ENCODE data around the gene DACT1.
"Not testable (repeated sequence)": the region's sequence is repeated elsewhere in the genome, so short reads cannot be mapped to it uniquely, and the experiment has no call there.

Gene DACT1, protein sequence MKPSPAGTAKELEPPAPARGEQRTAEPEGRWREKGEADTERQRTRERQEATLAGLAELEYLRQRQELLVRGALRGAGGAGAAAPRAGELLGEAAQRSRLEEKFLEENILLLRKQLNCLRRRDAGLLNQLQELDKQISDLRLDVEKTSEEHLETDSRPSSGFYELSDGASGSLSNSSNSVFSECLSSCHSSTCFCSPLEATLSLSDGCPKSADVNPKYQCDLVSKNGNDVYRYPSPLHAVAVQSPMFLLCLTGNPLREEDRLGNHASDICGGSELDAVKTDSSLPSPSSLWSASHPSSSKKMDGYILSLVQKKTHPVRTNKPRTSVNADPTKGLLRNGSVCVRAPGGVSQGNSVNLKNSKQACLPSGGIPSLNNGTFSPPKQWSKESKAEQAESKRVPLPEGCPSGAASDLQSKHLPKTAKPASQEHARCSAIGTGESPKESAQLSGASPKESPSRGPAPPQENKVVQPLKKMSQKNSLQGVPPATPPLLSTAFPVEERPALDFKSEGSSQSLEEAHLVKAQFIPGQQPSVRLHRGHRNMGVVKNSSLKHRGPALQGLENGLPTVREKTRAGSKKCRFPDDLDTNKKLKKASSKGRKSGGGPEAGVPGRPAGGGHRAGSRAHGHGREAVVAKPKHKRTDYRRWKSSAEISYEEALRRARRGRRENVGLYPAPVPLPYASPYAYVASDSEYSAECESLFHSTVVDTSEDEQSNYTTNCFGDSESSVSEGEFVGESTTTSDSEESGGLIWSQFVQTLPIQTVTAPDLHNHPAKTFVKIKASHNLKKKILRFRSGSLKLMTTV

GRCh38 chr14:58637391-58638230 lies at the start of gene DACT1:
Gene DACT1, plus strand, starts transcription at chr14:58637962. Its CDS starts 241 bp downstream, at chr14:58638203.
- DNase-seq: peak in 1 of 2 donors; percentile 35

GRCh38 chr14:58588321-58588720 lies 49.4 kb upstream of the DACT1 start:
- DNase-seq: not testable (repeated sequence)

GRCh38 chr14:58593977-58594376 lies 43.8 kb upstream of the DACT1 start:
- DNase-seq: no peak

- no peak for DNase-seq
Measured at GRCh38 chr14:58597041-58597440, 40.7 kb upstream of the DACT1 start.

DNA sequence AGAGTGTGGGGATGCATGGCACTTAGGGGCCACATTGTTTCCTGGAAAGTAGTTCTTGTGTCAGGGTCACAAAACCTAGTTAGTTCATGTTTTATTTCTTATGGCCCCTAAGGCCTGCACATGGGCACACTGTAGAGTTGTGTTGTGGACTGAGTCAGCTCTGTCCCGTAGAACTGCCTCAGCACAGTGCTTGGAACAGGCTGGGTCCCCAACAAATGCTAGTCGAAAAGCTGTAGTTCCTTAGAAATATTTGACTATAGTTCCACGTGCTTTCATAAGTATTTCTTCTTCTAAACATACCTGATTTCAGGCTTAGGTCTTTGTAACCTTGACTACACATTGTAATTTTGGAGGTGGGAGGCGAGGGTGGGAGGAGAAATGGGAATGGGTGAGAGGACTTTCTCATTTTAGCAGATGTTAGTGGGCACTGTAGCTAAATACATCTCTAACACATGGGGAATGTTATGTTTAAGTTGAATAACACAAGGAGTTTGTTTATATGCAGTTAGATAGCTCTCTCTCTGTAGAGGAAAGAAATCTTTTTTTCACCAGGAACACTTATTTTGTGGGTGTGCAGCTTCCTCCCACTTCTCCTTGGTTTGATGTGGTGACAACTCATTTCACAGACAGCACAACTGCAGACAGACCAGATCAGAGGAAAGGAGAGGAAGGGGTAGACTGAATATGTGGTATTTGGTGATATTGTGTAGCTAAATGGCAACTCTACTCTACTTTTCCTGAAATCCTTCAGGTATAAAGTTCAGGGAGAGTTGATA lies 39.5 kb upstream of the DACT1 start:
- no peak for DNase-seq

GRCh38 chr14:58598804-58599525 lies 38.8 kb upstream of the DACT1 start:
- no peak for DNase-seq

DNA sequence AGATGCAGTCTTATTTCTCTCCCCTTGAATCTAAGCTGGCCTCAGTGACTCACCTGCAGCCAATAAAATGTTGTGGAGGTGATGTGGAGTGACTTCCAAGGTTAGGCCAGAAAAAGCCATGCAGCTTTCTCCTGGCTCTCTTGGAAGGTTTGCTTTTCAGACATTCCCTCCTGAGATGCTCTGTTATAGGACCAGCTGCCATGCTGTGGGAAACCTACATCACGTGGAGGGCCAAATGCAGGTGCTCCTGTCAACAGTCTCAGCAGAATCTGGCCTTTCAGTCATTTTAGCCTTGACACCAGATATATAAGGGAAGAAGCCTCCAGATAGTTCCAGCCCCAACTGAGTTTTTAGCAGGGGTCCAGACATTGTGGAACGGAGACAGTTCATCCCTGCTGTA lies 38.1 kb upstream of the DACT1 start:
- DNase-seq: no peak

- DNase-seq: no peak
Measured at GRCh38 chr14:58605465-58605864, 32.3 kb upstream of the DACT1 start.

GRCh38 chr14:58607131-58607951 lies 30.4 kb upstream of the DACT1 start:
- no peak for DNase-seq

GRCh38 chr14:58607952-58608317 lies 29.8 kb upstream of the DACT1 start:
- no peak for DNase-seq

- no peak for DNase-seq
Measured at GRCh38 chr14:58617619-58618018, 20.1 kb upstream of the DACT1 start.

- DNase-seq: no peak
Measured at GRCh38 chr14:58620011-58620410, 17.8 kb upstream of the DACT1 start.

DNA sequence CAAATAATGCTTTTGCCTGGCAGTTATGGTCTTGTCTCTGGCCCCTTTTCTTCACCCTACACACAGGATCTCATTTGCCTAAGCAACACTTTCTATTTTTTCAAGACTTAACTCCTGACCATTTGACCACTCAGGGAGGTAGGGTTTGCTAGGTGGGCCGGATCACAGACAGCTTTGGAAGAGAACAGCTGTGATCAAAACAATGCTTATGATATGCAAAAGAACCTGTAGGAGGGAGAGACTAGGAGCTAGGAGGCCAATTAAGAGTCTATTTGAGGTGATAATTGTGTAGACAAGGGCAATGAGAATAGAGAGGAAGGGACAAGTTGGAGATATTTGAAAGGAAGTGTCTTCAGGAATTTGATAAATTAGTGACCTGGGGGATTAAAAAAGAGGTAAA lies 12.3 kb upstream of the DACT1 start:
- DNase-seq: no peak

DNA sequence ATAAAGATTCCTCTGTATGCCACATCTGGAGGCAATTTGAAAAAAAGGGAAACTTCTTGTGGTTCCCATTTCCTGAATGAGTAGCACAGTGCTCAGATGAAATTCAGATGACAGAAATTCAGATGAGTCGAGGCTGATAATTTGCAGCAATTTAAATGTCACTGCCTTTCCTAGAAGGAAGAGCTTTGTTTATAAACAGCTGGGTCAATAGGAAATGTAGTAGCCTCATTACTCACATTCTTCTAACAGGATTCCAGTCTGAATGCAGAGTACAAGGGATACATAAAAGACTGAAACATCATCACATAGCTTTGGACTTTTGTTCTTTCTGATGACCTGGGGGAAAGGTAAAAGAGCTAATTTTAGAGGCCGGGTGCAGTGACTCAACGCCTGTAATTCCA lies 11.3 kb upstream of the DACT1 start:
- no peak for DNase-seq

DNA sequence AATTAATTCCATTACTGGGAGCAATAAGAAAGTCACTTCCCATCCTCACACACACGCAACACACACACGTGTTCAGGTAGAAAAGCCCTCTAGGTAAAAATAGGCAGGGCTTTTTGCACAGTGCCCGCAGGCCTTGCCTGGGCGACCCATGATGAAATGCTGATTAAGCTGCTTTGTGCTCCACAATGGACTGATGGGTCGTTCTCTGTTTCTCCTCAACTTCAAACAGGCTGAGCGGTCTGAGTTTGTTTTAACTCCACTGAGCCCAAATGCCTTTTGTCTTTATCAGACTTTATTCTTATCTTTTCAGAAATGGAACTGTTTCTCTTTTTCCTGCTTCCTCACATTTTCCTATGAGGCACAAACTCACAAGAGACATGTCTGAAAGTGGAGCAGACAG lies 9.4 kb upstream of the DACT1 start:
- no peak for DNase-seq

GRCh38 chr14:58629281-58629680 lies 8.5 kb upstream of the DACT1 start:
- DNase-seq: no peak

GRCh38 chr14:58631732-58632131 lies 6.0 kb upstream of the DACT1 start:
- no peak for DNase-seq

GRCh38 chr14:58633831-58634230 lies 3.9 kb upstream of the DACT1 start:
- DNase-seq: no peak

GRCh38 chr14:58634406-58635090 lies 3.2 kb upstream of the DACT1 start:
- no peak for DNase-seq

Data from bone marrow (tissue), 2 donors.